Fibroblast of pulmonary artery (primary cell): ENCODE measurements around the gene NUCKS1.

Experiments used
- DNase-seq: peaks from one replicate; pipeline ENCODE4 v3.0.0-alpha.2; 2010; ENCODE audit warnings: low read depth
- H3K4me3 ChIP-seq: replicated peaks from 2 replicates; pipeline ENCODE4 v1.5.1; 2011; ENCODE audit warnings: low read depth, mild to moderate bottlenecking, control low read depth, low read length, moderate library complexity
- TF ChIP-seq, protein P1 (sequence below): IDR thresholded peaks from 2 replicates; pipeline ENCODE4 v1.5.1; 2011; ENCODE audit warnings: mild to moderate bottlenecking, control low read depth, low read length, inconsistent platforms; ENCODE audit errors: missing control alignments

The NUCKS1 gene, protein sequence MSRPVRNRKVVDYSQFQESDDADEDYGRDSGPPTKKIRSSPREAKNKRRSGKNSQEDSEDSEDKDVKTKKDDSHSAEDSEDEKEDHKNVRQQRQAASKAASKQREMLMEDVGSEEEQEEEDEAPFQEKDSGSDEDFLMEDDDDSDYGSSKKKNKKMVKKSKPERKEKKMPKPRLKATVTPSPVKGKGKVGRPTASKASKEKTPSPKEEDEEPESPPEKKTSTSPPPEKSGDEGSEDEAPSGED

DNA sequence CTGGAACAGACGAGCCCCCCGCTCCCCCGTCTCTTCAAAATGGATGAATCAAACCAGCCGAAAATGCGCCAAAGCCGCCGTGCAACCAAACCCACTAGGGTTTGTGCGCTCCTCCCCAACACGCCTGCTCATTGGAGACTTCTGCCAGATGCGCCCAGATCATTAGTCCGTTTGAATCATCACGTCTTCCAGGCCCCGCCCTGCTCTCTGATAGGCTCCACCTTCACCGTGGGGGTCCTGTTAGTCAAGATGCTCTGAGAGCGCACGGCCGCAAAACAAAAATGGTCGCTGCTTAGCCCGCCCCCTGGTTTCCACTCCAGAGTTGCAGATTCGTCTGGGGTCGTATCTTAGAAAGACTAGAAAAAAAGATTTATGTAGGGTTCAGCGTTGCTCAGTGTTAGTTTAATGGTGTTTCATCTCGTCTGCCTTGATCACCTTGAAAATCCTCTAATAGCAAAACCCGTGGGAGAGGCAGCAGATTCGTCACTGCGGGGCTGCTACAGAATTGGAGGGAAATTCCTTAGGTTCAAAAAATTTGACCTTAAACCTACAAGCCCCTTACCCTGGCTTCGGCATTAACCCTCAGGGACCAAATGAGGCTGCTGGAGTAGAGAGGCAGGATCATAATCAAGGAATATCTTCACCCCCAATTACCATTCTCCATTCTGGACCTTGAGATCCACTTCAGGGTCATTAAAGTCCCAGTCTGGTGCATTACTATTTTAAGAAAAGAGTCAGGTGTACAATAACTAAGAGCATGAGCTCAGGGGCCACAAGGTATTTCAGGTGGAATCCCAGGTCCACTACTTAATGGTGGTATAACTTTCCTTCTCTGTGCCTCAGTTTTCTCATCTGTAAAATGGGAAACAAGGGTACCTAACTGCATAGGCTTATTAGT lies at the start of gene NUCKS1:
Gene NUCKS1 (minus strand): TSS at position 45 of the 898 bp plus-strand sequence. CDS start 209 bp downstream, outside the sequence.
- TF ChIP-seq, protein P1, sequence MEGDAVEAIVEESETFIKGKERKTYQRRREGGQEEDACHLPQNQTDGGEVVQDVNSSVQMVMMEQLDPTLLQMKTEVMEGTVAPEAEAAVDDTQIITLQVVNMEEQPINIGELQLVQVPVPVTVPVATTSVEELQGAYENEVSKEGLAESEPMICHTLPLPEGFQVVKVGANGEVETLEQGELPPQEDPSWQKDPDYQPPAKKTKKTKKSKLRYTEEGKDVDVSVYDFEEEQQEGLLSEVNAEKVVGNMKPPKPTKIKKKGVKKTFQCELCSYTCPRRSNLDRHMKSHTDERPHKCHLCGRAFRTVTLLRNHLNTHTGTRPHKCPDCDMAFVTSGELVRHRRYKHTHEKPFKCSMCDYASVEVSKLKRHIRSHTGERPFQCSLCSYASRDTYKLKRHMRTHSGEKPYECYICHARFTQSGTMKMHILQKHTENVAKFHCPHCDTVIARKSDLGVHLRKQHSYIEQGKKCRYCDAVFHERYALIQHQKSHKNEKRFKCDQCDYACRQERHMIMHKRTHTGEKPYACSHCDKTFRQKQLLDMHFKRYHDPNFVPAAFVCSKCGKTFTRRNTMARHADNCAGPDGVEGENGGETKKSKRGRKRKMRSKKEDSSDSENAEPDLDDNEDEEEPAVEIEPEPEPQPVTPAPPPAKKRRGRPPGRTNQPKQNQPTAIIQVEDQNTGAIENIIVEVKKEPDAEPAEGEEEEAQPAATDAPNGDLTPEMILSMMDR: no peak
- DNase-seq: peak; percentile 100
- peak within 1 kb of the TSS; percentile 87 for H3K4me3 ChIP-seq

DNA sequence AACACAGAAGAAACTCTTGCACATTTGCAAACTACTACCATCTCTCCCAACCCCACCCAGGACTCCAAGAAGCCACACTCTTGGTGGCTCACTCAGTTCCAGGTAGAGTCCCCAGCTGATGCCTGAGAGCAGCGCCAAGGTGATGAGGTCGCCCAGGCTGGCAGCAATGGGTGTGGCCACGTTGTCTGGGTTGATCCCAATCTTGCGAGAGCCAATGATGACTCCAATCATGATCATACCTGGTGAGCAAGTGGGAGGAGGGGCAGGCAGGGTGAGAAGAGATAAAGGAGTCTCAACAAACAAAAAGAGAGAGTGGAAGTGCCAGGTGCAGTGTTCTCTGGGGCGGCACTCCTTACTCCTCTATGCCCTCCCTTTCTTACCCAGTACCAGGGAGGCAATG lies 48.6 kb upstream of the NUCKS1 start:
- no peak for DNase-seq
- no peak overlapping the region for H3K4me3 ChIP-seq
- TF ChIP-seq, protein P1: no peak

DNA sequence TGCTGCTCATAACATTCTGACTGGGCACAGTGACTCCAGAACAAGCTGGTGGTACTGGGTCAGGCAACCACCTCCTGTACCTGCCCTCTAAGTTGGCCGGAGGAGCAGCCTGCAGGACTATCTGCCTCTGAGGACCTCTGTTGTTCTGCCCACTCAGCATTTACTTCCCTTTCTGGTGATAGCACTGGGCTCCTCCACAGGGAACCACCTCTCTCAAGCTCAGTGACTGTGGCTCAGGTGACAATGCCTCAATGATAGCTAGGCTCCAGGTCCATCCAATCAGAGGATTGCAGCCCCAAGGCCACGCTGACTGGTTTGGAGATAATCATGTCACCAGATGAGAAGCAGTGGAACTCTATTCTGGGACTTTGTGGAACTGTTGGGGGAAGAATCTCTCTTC lies 47.2 kb upstream of the NUCKS1 start:
- TF ChIP-seq, protein P1: no peak
- H3K4me3 ChIP-seq: no peak overlapping the region
- DNase-seq: no peak

DNA sequence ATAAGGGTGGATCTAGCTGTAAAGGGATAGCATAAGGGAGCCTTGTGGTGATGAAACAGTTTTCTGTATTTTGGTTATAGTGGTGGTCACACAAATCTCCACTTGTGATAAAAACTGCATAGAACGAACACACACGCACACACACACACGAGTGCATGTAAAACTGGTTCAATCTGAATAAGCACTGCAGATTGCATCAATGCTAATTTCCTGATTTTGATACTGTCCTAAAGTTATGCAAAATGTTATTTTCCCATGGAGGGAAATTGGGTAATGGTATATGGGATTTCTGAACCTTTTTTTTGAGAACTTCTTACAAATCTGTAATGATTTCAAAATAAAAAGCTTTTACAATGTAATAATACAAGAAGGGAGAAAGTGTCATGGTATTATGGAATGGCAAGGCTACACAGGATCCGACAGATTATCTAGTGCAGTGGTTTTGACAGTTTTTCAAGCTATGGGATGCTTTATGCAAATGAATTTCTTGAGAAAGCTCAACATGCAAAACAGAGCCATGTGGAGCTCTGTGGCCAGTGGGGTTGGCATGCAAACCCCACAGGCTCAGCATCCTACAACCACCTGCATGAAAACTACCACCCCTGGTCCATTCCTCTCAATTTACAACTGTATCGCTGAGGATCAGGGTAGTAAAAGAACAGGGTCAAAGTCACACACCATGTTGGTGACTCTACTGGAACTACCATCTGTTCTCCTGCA lies 44.2 kb upstream of the NUCKS1 start:
- H3K4me3 ChIP-seq: no peak overlapping the region
- DNase-seq: no peak
- TF ChIP-seq, protein P1: no peak

DNA sequence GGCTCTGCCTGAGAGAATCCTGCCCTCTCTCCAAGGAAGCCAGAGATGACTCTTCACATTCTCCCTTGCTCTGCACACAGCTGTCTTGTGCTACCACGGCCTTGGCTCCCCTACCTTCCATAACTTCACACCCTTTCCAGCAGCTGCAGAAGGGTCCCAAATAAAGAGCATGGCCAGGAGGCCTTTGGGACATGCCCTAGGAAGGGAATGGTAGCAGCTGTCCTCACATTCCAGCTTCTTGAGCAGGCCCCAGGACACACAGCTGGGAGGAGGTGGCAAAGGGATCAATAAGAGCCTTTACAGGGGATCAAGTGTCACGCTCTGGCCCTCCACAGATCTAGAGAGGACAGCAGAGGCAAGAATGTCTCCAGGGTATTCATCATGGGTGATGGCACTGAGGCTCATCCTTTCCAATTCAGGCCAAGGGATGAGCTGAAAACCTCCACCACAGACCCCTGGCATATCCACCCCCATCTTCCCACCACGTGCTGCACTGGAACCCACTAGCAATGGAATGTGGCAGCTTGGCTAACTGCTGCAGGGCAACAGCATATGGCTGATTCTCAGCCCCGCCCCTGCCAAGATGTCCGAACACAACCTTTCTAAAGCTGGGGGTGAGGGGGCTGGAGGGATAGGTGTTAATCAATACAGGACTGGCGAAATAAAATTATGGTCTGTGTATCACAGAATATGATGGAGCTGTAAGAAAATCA lies 43.1 kb upstream of the NUCKS1 start:
- TF ChIP-seq, protein P1: no peak
- H3K4me3 ChIP-seq: no peak overlapping the region
- no peak for DNase-seq

DNA sequence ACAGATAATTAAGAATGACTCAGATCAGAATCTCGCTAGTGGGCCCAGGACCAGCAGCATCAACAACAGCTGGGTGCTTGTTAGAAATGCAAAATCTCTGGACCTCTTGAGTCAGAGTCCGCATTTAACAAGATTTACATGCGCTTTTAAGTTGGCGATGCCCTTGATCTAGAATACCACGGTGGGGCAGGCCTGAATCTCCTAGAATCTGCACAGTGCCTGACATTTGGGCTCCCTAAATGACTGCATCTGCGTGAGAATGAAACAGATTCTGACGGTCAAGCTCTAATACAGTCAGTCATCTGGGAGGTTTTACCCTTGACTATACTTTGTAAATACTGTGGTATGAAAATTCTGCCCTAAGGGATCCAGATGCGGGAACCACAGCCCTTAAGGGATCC lies 42.5 kb upstream of the NUCKS1 start:
- no peak for DNase-seq
- TF ChIP-seq, protein P1: no peak
- no peak overlapping the region for H3K4me3 ChIP-seq
